Activated T-helper 9 cell treated with anti-CD3 and anti-CD28 coated beads, Interleukin-2, amount 50 U/mL, for 16 hours (primary cell): ENCODE data around the gene SLC30A9.

ENCODE experiments used
- DNase-seq: peaks from one replicate; pipeline ENCODE4 v3.0.0-alpha.2; 2020; ENCODE audit warnings: low read depth

The SLC30A9 gene

GRCh38 chr4:41999321-41999720 is 9.0 kb downstream of the SLC30A9 start:
- no peak for DNase-seq

- no peak for DNase-seq
These were observed 17.9 kb downstream of the SLC30A9 start for GRCh38 chr4:42008011-42008786.

DNA sequence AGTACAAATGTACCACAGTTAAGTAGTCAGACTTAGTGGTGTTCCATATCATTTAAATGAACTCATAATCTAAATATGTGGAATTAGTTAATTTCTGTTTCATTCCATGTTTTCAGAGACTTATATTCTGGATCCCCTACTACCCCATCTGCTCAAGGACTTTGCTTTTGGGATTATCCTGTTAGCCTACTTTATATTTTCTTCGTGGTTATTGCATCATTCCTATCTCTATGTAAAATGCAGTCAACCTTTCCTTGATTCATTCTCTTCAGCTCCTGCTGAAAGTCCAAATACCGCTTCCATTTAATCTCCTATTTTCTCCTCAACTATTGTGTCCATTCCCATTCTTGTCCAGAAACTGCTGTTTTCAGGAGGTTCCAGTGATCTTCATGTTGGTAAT is 25.1 kb downstream of the SLC30A9 start:
- DNase-seq = no peak

DNA sequence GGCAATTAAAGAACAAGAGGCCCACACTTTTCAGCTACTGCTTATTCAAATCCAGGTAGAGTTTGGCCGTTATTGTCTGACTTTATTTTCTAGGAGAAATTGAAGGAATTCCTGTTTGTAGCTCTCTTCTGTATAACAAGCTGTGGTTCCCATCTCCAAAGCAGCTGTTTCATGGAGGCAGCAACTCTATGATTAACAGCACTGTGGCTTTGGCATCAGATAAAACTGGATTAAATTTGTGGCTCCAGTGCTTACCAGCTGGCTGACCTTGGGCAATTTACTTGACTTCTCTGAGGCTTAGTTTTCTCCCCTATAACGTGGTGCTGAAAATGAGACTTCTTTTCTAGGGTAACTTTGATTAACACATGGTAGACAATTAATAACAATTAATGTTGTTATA is 28.1 kb downstream of the SLC30A9 start:
- DNase-seq = no peak

DNA sequence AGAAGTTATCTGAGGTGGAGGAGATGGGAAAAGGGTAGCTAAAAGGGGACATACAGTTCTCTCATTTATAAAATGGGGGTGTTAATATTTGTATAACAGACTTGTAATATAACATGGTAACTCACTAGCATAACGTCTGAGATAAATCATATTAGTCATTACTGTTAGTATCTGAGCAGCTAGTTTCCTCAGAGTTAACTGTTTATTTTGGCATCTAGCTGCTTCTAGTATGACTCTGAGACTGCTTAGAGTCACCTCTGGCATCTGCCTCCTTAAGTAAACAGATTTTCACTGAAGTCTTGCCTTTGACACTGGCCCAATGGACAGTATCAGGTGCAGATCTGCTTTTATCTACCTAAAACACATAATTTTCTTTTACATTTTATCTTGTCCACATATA is 58.1 kb downstream of the SLC30A9 start:
- no peak for DNase-seq

DNA sequence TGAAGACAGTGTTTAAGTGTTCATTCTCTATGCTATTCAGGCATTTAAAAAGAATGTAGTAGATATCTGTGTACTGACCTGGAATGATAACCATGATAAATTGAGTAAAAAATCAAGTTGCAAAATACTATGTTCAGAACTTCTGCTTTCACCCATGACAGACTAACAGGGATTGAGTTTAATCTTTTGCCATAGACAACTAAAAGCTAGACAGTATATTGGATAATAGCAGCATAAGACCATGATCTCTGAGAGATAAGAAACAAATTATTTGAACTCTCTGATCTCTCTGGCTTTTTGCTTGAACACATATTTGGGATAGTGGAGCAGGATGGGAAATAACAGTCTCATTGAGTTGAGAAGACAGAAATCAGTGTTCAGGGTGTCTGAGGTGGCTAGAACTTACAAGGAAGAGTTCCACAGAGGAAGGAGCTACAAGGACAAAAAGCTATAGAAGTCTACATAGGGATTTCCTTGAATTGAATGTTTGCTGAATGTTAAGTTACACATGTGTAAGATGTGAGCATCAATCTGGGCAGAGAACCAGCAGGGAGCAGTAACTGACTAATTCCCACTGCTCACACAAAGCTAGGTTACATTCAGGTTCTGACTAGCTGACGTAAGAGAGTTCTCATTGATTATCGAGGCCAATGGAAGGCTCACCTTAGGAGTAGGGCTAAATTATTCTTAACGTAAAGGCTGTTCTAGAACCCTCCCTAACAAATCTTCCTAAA is 60.4 kb downstream of the SLC30A9 start:
- no peak for DNase-seq

- DNase-seq = no peak
These were observed 76.1 kb downstream of the SLC30A9 start for GRCh38 chr4:42066402-42066801.

- DNase-seq = no peak
These were observed 76.9 kb downstream of the SLC30A9 start for GRCh38 chr4:42067264-42067663.

DNA sequence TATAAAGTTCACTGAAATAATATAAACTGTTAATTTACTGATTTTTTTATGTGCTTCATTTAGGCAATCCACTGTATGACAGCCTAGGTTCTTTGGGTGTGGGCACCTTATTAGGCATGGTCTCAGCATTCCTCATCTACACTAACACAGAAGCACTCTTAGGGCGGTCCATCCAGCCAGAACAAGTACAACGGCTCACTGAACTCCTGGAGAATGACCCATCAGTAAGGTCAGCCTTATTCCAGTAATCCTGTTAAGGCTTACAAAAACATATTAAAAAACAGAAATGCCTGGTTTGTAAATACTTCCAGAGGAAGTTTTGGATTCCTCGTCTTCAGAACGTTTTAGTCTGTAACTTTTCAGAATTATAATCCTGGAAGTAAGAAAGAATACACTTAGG is 80.1 kb downstream of the SLC30A9 start:
- no peak for DNase-seq

DNA sequence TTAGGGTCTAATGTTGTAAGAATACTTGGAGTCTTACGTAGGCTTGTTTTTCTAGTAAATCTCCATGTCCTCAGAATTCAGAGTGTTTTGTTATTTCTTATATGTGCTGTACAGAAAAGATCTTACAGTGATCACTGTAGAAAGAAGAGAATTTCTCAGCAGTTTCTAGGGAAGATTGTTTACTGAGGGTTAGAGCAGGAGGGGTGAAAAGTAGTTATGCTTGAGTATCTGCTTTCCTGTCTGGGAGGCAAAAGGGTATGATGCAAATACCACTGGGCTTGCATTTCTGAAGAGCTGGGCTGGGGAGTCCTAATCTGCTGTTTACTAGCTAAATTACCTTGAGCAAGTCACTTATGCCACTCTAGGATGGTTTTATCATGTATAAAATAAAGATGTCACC is 84.0 kb downstream of the SLC30A9 start:
- DNase-seq = no peak

DNA sequence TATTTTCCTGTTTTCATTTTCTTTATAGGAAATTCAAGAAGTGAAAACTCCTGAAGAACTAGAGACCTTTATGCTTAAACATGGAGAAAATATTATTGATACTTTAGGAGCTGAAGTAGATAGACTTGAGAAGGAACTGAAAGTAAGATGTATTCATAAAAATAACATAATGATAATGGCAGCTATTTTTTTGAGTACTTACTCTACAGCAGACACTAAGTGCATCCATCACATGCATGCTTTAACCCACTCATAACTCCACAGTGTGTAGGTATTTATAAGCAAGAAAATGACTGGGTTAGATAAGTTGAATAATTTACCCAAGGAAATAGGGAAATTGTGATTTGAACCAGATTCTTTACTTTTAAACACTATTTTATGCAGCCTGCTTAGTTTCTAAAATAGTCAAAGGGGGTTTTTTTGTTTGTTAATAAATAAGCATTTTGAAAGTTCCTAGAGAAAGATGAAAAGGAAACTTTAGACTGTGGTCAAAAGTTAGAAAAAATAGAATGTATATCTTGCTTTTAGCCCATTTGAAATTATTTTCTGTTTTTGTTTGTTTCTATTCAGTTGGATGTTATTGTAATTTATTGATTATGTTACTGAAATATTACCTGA is 88.0 kb downstream of the SLC30A9 start:
- no peak for DNase-seq

DNA sequence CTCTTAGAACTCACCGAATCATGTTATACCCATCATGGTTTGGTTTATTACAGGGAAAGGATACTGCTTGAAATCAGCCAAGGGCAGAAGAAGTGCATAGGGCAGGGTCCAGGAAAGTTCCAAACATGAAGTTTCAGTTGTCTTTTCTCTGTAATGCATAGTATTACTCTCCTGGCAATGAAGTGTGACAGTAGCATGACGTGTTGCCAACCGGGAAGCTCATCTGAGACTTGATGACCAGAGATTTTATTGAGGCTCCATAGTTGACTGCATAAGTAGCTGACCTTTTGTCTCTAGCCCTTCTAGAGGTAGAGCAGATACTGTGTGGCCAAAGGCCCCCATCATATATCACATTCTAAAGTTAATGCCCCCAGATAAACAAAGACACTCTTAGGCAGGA is 90.0 kb downstream of the SLC30A9 start:
- no peak for DNase-seq

GRCh38 chr4:42083816-42084215 is 93.5 kb downstream of the SLC30A9 start:
- no peak for DNase-seq

- DNase-seq = no peak
These were observed 98.1 kb downstream of the SLC30A9 start for GRCh38 chr4:42088386-42088785.

DNA sequence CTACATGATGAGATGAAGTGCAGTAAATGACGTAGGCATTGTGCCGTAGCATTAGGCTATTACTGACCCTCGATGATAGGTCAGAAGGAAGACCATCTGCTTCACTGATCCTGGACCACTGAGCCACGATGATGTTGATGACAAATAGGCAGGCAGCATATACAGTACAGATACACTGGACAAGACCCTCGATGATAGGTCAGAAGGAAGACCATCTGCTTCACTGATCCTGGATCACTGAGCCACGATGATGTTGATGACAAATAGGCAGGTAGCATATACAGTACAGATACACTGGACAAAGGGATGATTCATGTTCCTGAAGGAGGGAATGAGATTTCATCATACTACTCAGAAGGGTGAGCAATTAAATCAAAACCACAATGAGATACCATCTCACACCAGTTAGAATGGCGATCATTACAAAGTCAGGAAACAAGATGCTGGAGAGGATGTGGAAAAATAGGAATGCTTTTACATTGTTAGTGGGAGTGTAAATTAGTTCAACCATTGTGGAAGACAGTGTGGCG is 111.2 kb downstream of the SLC30A9 start:
- DNase-seq = no peak

GRCh38 chr4:42104521-42104920 is 114.2 kb downstream of the SLC30A9 start:
- no peak for DNase-seq

GRCh38 chr4:42112846-42113245 is 122.5 kb downstream of the SLC30A9 start:
- no peak for DNase-seq

GRCh38 chr4:42119886-42120285 is 129.6 kb downstream of the SLC30A9 start:
- no peak for DNase-seq

DNA sequence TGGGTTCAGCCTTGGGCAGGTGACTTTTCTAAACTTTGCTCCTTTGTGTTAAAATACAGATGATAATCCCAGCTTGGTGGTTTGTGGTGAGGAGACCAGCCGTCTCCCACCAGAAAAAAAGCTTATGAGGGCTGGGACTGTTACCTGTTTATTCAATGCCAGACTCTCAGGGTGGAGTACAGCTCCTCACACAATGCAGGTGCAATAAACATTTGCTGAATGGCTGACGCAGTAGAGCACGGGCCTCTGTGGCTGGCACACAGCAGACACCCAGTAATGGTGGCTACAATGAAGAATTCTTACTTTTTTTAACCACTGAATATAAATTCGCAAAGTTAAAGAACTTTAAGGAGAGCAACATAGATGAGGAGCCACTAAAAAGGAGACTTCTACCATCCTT is 131.9 kb downstream of the SLC30A9 start:
- DNase-seq = no peak

GRCh38 chr4:42123071-42123644 is 132.8 kb downstream of the SLC30A9 start:
- DNase-seq = no peak

GRCh38 chr4:42132099-42132498 is 141.8 kb downstream of the SLC30A9 start:
- no peak for DNase-seq

GRCh38 chr4:42133006-42133405 is 142.7 kb downstream of the SLC30A9 start:
- no peak for DNase-seq

GRCh38 chr4:42136371-42136770 is 146.0 kb downstream of the SLC30A9 start:
- no peak for DNase-seq
